Measurements from ENCODE around the gene ENKUR. TPM values are rescaled to one million over a fixed set of nuclear protein-coding genes. Genes with fewer than 3 reads are reported as not detected.
"Not testable (repeated sequence)": the region's sequence is repeated elsewhere in the genome, so short reads cannot be mapped to it uniquely, and the experiment has no call there.

Gene ENKUR
- total and polyA plus RNA-seq, 10 donors = 0.03 to 1.1 (median 0.32) TPM; not detected in 3

DNA sequence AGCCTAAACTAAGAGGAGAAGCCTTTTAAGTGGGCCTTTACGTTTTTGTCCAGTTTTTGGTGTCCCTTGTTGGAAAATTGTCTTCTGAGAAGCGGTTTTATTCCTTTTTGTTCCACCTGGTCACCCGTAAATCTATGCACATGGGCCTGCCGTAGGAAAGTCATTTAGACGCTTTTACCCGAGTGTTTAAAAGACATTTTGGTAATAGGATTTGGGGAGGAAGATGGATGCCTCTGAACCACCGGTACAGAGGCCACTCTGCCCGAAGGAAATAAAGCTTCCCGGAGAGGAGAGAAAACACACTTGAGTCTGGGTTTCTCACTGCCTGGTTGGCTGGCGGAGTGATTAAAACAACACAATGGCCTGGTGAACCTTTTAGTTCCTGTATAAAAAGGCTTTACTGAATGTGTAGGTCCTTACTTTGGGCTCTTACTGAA, 1.2 kb upstream of the ENKUR start:
- peak overlapping the region; percentile 71 to 91 (median 80) for H3K4me3 ChIP-seq
- H3K27ac ChIP-seq = peak overlapping the region; percentile 88 to 93 (median 90)
- no peak for TF ChIP-seq POLR2A (IDR thresholded peaks at IDR 0.05)
- no peak for TF ChIP-seq POLR2AphosphoS5 (IDR thresholded peaks at IDR 0.05)
- TF ChIP-seq, protein P1, sequence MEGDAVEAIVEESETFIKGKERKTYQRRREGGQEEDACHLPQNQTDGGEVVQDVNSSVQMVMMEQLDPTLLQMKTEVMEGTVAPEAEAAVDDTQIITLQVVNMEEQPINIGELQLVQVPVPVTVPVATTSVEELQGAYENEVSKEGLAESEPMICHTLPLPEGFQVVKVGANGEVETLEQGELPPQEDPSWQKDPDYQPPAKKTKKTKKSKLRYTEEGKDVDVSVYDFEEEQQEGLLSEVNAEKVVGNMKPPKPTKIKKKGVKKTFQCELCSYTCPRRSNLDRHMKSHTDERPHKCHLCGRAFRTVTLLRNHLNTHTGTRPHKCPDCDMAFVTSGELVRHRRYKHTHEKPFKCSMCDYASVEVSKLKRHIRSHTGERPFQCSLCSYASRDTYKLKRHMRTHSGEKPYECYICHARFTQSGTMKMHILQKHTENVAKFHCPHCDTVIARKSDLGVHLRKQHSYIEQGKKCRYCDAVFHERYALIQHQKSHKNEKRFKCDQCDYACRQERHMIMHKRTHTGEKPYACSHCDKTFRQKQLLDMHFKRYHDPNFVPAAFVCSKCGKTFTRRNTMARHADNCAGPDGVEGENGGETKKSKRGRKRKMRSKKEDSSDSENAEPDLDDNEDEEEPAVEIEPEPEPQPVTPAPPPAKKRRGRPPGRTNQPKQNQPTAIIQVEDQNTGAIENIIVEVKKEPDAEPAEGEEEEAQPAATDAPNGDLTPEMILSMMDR (IDR thresholded peaks at IDR 0.05 in 8 of 11, conservative IDR thresholded peaks at IDR 0.05 in 3 of 11) = no peak
- H3K4me1 ChIP-seq = peaks cover 7 to 26% (median 18%) of the 10 kb centered on the region in 6 donors
- no peaks in the 10 kb centered on the region for H3K27me3 ChIP-seq (replicated peaks in 1 of 7)
- DNase-seq = no peak
- no peaks in the 10 kb centered on the region for H3K9me3 ChIP-seq
- H3K36me3 ChIP-seq = no peaks in the 10 kb centered on the region
- 3 to 4% (median 3%) methylated on average over 10 of the region's 10 CpGs for WGBS, 5 donors
- intact Hi-C loops (cut with DNase I; ENCODE audit: low total_unique reads) = loop anchor here (10.0 kb wide), 1 partner anchor 292 kb away; the partner anchor contains the start of gene ARHGAP21

DNA sequence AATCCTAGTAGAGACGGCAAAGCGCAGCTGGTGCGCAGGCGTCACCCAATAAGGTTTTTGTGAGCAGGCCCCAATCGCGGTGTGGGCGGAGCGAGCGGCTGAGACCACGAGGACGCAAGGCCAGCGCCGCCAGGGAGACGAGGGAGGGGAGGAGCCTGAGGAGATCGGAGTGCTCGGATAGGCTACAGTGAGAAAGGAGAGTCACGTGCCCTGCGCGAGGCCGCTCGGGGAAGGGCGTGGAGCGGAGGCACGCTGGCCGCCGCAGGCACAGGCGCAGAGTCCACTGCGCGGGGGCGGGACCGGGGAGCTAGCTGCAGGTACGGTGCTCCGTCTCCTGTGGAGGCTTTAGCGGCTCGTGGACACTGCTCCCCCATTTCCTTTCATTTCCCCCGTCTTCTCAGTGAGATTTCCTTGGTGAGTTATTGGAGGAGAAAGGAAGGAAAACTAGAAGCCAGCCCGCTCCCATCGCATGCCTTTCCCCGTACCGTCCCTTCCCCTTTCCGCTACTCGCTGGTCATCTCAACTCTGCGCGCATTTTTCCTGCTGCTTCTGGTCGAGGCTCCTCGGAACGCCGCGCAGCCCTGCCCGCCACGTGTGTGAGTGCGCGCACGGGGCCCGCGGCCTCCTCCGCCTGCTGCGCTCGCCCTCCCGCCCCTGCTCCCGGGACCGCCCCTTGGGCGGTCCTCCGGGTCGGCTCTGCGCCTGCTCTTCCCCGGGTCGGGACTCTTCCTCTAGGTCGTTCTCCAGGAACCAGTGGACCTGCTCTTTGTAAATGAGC, 607 bp upstream of the ENKUR start, which contains the start of gene THNSL1:
Gene THNSL1 (plus strand): TSS at position 237 of the 778 bp plus-strand sequence. CDS start 6,612 bp downstream, outside the sequence.
- H3K27ac ChIP-seq = peak within 1 kb of the TSS; percentile 88 to 93 (median 90)
- WGBS, 5 donors = 0 to 1% (median 1%) methylated on average over 64 to 69 of the region's 69 CpGs
- H3K9me3 ChIP-seq = no peaks in the 10 kb centered on the region
- peak; percentile 98 for DNase-seq
- no peaks in the 10 kb centered on the region for H3K36me3 ChIP-seq
- H3K4me1 ChIP-seq = peaks cover 7 to 26% (median 18%) of the 10 kb centered on the region in 6 donors
- TF ChIP-seq POLR2AphosphoS5 (IDR thresholded peaks at IDR 0.05) (peak; percentile 91 to 98 (median 96)), POLR2A (IDR thresholded peaks at IDR 0.05) (peak in 2 of 3 donors; percentile 42 to 89)
- TF ChIP-seq, protein P1 (IDR thresholded peaks at IDR 0.05 in 8 of 11, conservative IDR thresholded peaks at IDR 0.05 in 3 of 11) = no peak
- H3K4me3 ChIP-seq = peak within 1 kb of the TSS; percentile 71 to 91 (median 80)
- H3K27me3 ChIP-seq (replicated peaks in 1 of 7) = no peaks in the 10 kb centered on the region
- intact Hi-C loops (cut with DNase I; ENCODE audit: low total_unique reads) = loop anchor here (10.0 kb wide), 1 partner anchor 292 kb away; the partner anchor contains the start of gene ARHGAP21

- Histone ChIP-seq H3K27me3 (replicated peaks in 1 of 7) (no peaks in the 10 kb centered on the region), H3K4me3 (no peak overlapping the region), H3K36me3 (no peaks in the 10 kb centered on the region), H3K9me3 (no peaks in the 10 kb centered on the region), H3K4me1 (peaks cover 7 to 26% (median 18%) of the 10 kb centered on the region in 6 donors), H3K27ac (no peak overlapping the region)
- TF ChIP-seq, protein P1 (IDR thresholded peaks at IDR 0.05 in 8 of 11, conservative IDR thresholded peaks at IDR 0.05 in 3 of 11) = no peak
- TF ChIP-seq POLR2AphosphoS5 (IDR thresholded peaks at IDR 0.05) (no peak), POLR2A (IDR thresholded peaks at IDR 0.05) (no peak)
- DNase-seq = no peak
- intact Hi-C loops (cut with DNase I; ENCODE audit: low total_unique reads) = loop anchor here (10.0 kb wide), 1 partner anchor 290 kb away; the partner anchor contains the start of gene ARHGAP21
Measured at GRCh38 chr10:25014579-25014978, 1.4 kb downstream of the ENKUR start.

DNA sequence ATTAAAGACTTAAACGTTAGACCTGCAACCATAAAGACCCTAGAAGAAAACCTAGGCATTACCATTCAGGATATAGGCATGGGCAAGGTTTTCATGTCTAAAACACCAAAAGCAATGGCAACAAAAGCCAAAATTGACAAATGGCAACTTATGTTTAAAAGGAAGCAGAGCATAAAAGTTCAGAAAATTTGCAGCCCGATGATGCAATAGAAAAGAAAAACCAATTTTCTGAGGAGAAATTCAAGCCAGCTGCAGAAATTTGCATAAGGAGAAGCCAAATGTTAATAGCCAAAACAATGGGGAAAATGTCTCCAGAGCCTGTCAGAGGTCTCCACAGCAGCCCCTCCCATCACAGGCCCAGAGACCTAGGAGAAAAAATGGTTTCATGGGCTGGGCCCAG, 4.4 kb downstream of the ENKUR start:
- H3K4me1 ChIP-seq = peaks cover 0 to 10% (median 7%) of the 10 kb centered on the region in 6 donors

More for the DNA sequence above, 4.4 kb downstream of the ENKUR start:
- not testable (repeated sequence) for H3K4me3 ChIP-seq; DNase-seq; H3K36me3 ChIP-seq; H3K9me3 ChIP-seq; H3K27me3 ChIP-seq (replicated peaks in 1 of 7); H3K27ac ChIP-seq
- intact Hi-C loops (cut with DNase I; ENCODE audit: low total_unique reads) = loop anchor here (10.0 kb wide), 1 partner anchor 287 kb away; the partner anchor contains the start of gene ARHGAP21
- 84 to 88% (median 87%) methylated on average over 2 of the region's 2 CpGs for WGBS, 5 donors
